Bronchial smooth muscle cell (primary cell): ENCODE data around the gene SPG11. TPM values are rescaled to one million over a fixed set of nuclear protein-coding genes. Genes with fewer than 3 reads are reported as not detected.

Experiments used
- total RNA-seq: library from RNA; depleted of rRNA; stranded (reverse); fragments of >200 nt; gene quantifications from 2 replicates; pipeline ENCODE4 v1.2.1, GENCODE V29; 2014

The SPG11 gene, protein sequence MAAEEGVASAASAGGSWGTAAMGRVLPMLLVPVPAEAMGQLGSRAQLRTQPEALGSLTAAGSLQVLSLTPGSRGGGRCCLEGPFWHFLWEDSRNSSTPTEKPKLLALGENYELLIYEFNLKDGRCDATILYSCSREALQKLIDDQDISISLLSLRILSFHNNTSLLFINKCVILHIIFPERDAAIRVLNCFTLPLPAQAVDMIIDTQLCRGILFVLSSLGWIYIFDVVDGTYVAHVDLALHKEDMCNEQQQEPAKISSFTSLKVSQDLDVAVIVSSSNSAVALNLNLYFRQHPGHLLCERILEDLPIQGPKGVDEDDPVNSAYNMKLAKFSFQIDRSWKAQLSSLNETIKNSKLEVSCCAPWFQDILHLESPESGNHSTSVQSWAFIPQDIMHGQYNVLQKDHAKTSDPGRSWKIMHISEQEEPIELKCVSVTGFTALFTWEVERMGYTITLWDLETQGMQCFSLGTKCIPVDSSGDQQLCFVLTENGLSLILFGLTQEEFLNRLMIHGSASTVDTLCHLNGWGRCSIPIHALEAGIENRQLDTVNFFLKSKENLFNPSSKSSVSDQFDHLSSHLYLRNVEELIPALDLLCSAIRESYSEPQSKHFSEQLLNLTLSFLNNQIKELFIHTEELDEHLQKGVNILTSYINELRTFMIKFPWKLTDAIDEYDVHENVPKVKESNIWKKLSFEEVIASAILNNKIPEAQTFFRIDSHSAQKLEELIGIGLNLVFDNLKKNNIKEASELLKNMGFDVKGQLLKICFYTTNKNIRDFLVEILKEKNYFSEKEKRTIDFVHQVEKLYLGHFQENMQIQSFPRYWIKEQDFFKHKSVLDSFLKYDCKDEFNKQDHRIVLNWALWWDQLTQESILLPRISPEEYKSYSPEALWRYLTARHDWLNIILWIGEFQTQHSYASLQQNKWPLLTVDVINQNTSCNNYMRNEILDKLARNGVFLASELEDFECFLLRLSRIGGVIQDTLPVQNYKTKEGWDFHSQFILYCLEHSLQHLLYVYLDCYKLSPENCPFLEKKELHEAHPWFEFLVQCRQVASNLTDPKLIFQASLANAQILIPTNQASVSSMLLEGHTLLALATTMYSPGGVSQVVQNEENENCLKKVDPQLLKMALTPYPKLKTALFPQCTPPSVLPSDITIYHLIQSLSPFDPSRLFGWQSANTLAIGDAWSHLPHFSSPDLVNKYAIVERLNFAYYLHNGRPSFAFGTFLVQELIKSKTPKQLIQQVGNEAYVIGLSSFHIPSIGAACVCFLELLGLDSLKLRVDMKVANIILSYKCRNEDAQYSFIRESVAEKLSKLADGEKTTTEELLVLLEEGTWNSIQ (N-terminal part only)
- 73.0 and 92.3 TPM in 2 replicates for total RNA-seq

DNA sequence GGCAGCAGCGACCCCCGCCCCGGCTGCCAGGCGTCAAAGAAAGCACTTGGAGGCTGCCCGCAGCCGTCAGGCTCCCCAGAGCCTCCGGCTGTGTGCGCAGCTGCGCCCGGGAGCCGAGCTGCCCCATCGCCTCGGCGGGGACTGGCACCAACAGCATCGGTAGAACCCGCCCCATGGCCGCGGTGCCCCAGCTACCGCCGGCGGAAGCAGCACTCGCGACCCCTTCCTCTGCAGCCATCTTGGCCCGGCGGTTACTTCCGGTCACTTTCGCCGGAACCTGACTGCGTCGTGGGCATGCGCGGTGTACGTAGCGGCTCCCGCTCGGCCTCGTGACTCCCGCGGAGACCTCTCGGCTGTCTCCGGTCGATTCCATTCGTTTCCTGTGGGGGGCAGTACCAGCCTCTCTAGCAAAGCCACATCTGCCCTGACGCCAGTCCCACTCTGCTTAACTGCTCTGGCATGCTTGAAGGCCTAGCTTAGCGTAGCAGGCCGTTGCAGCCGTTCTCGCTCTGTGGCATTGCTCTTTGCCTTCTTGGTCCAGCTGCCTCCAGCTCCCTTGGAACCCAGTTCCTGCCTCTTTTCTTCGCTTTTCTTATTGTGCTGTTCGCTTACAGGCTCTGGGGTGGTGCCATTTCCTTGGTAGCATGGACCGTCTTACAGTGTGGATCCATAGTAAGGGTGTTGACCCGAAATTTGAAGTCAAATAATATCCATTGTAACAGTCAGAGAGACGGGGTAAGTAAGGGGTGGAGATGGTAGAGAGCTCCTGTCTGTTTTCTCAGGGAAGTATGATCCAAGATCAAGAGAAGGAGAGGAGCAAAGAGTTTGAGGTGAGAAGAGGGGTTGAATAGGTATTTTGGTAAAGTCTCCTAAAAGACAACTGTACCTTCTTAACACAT is at the start of gene SPG11:
Gene SPG11 (minus strand): TSS at position 253 of the 899 bp plus-strand sequence. CDS start 15 bp downstream, at position 238.

DNA sequence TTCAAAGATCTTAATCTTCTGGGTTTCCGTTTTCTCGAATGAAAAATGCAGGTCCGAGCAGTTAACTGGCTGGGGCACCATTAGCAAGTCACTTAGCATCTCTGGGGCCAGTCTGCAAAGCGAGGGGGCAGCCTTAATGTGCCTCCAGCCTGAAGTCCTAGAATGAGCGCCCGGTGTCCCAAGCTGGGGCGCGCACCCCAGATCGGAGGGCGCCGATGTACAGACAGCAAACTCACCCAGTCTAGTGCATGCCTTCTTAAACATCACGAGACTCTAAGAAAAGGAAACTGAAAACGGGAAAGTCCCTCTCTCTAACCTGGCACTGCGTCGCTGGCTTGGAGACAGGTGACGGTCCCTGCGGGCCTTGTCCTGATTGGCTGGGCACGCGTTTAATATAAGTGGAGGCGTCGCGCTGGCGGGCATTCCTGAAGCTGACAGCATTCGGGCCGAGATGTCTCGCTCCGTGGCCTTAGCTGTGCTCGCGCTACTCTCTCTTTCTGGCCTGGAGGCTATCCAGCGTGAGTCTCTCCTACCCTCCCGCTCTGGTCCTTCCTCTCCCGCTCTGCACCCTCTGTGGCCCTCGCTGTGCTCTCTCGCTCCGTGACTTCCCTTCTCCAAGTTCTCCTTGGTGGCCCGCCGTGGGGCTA is 47.8 kb upstream of the SPG11 start, which contains the start of the genes B2M and PATL2:
Gene B2M (plus strand): TSS at position 422 of the 647 bp plus-strand sequence. CDS start 30 bp downstream, at position 452.
Gene PATL2 (minus strand): TSS at position 228 of the 647 bp plus-strand sequence. CDS start 34,833 bp downstream, outside the sequence.

DNA sequence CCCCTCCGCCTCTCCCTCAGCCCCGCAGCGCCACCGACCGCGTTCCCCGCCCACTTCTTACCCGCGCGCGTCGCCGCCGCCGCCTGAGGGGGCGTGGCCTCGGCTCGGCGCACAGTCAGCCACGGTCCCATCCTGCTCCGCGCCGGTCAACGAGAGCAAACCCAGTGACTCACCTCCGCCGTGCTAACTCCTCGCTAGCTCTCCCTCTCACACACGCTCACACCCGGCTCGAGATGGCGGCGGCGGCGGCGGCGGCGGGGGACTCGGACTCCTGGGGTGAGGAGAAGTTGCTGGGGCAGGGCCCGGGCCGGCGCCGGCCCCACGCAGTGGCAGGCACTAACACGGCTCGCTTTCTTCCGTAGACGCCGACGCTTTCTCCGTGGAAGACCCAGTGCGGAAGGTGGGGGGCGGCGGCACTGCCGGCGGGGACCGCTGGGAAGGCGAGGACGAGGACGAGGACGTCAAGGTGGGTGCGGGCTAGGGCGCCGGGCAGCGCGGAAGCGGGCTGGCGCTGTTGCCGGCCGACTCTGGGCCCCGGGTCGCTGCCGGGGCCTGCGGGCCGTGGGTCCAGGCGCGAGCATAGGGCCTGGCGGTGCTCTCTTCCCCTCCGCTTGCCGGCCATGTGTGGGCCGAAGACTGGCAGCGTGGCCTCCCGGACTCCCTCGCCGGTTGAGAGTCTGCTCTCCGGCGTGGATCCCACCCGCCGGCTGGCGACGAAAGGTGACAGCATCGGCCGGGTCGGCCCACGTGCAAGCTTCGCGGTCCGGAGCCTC is 126.3 kb downstream of the SPG11 start, which contains the start of gene EIF3J:
Gene EIF3J (plus strand): TSS at position 186 of the 773 bp plus-strand sequence. CDS start 48 bp downstream, at position 234.

Other genes with a start within 250 kb of the SPG11 start
- 45.4 and 66.9 TPM in 2 replicates for gene CTDSPL2, start 236.0 kb downstream of the SPG11 start, total RNA-seq
- 13.3 and 18.9 TPM in 2 replicates for gene EIF3J, start 126.5 kb downstream of the SPG11 start, total RNA-seq
- gene PATL2, start 47.7 kb upstream of the SPG11 start, total RNA-seq = 1.4 and 1.6 TPM in 2 replicates
- 1,895 and 2,086 TPM in 2 replicates for gene B2M, start 47.9 kb upstream of the SPG11 start, total RNA-seq
- 15.4 and 22.9 TPM in 2 replicates for gene TRIM69, start 72.9 kb upstream of the SPG11 start, total RNA-seq